ENCODE measurements around the gene KIAA0319L.
"Not testable (repeated sequence)": the region's sequence is repeated elsewhere in the genome, so short reads cannot be mapped to it uniquely, and the experiment has no call there.

The KIAA0319L gene

GRCh38 chr1:35475856-35476674 lies 81.1 kb downstream of the KIAA0319L start:
- Histone ChIP-seq H3K27me3 (ENCODE audit: insufficient read depth, low read length) (no peaks in the 10 kb centered on the region), H3K9ac (ENCODE audit: low read depth, low read length) (no peak overlapping the region), H3K36me3 (ENCODE audit: insufficient read depth, low read length) (peaks cover 44% of the 10 kb centered on the region), H3K4me1 (ENCODE audit: insufficient read depth, low read length) (peaks cover 8% of the 10 kb centered on the region), H3K27ac (ENCODE audit: low read depth, low read length) (no peak overlapping the region), H3K9me3 (ENCODE audit: insufficient read depth, low read depth, low read length) (no peaks in the 10 kb centered on the region), H3K4me3 (ENCODE audit: low read length) (no peak overlapping the region)
- WGBS = 96% methylated on average over 6 of the region's 6 CpGs

GRCh38 chr1:35475356-35475755 lies 81.8 kb downstream of the KIAA0319L start:
- H3K36me3 ChIP-seq (ENCODE audit: insufficient read depth, low read length) = peaks cover 47% of the 10 kb centered on the region
- 91% methylated on average over 2 of the region's 2 CpGs for WGBS

DNA sequence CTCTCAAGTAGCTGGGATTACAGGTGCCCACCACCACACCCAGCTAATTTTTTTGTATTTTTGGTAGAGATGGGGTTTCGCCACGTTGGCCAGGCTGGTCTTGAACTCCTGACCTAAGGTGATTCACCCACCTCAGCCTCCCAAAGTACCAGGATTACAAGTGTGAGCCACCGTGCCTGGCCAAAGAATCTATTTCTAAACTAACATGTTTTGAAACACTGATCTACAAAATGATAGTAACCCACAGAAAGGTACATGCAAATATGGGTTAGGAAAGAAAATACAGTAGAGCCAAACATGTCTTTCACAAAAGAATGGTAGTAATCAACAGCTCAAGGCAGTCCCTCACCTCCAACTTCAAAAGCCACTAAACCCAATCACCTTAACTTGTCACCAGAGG lies 84.0 kb downstream of the KIAA0319L start:
- H3K9me3 ChIP-seq (ENCODE audit: insufficient read depth, low read depth, low read length); H3K4me3 ChIP-seq (ENCODE audit: low read length); H3K9ac ChIP-seq (ENCODE audit: low read depth, low read length); H3K27me3 ChIP-seq (ENCODE audit: insufficient read depth, low read length); H3K27ac ChIP-seq (ENCODE audit: low read depth, low read length): not testable (repeated sequence)
- H3K36me3 ChIP-seq (ENCODE audit: insufficient read depth, low read length) = peaks cover 56% of the 10 kb centered on the region
- peaks cover 15% of the 10 kb centered on the region for H3K4me1 ChIP-seq (ENCODE audit: insufficient read depth, low read length)
- 98% methylated on average over 3 of the region's 3 CpGs for WGBS

More at GRCh38 chr1:35475356-35475755, 81.8 kb downstream of the KIAA0319L start:
- Histone ChIP-seq H3K4me1 (ENCODE audit: insufficient read depth, low read length) (peaks cover 15% of the 10 kb centered on the region), H3K4me3 (ENCODE audit: low read length) (no peak overlapping the region), H3K9ac (ENCODE audit: low read depth, low read length) (no peak overlapping the region), H3K27me3 (ENCODE audit: insufficient read depth, low read length) (no peaks in the 10 kb centered on the region), H3K27ac (ENCODE audit: low read depth, low read length) (no peak overlapping the region), H3K9me3 (ENCODE audit: insufficient read depth, low read depth, low read length) (no peaks in the 10 kb centered on the region)

- H3K4me3 ChIP-seq (ENCODE audit: low read length) = no peak overlapping the region
- H3K27me3 ChIP-seq (ENCODE audit: insufficient read depth, low read length) = no peaks in the 10 kb centered on the region
- H3K9ac ChIP-seq (ENCODE audit: low read depth, low read length) = peak overlapping the region; percentile 31; the same call in 1 of the 2 replicates
- H3K9me3 ChIP-seq (ENCODE audit: insufficient read depth, low read depth, low read length) = no peaks in the 10 kb centered on the region
- peak overlapping the region; percentile 72 for H3K27ac ChIP-seq (ENCODE audit: low read depth, low read length)
- WGBS = 46% methylated on average over 4 of the region's 4 CpGs
- H3K36me3 ChIP-seq (ENCODE audit: insufficient read depth, low read length) = peaks cover 55% of the 10 kb centered on the region
- peaks cover 15% of the 10 kb centered on the region for H3K4me1 ChIP-seq (ENCODE audit: insufficient read depth, low read length)
These were observed 86.1 kb downstream of the KIAA0319L start for GRCh38 chr1:35470977-35471613.

DNA sequence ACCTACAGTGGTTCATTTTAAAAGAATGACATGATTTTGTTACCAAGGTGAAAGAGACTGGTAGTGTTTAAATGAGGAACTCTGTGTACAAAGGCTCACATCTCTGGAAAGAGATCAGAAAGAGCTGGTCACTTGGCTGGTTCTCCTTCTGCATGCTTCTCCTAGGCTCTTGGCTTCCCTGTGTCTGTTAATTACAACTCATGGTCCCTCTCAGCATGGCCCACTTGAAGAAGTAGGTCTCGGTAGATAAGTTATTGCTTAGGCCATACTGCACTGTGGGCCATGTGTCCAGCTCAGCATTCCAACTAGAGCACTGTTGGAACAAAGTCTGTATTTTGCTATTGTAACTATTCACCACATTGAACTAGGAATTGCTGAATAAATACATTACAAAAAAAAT lies 91.1 kb downstream of the KIAA0319L start:
- Histone ChIP-seq H3K4me3 (ENCODE audit: low read length) (no peak overlapping the region), H3K27me3 (ENCODE audit: insufficient read depth, low read length) (no peaks in the 10 kb centered on the region), H3K9ac (ENCODE audit: low read depth, low read length) (no peak overlapping the region), H3K27ac (ENCODE audit: low read depth, low read length) (no peak overlapping the region), H3K9me3 (ENCODE audit: insufficient read depth, low read depth, low read length) (peaks cover 19% of the 10 kb centered on the region; the same call in 1 of the 2 replicates), H3K4me1 (ENCODE audit: insufficient read depth, low read length) (peaks cover 7% of the 10 kb centered on the region; the same call in 1 of the 2 replicates), H3K36me3 (ENCODE audit: insufficient read depth, low read length) (peaks cover 78% of the 10 kb centered on the region)
- WGBS = 96% methylated on average over 1 of the region's 1 CpG

- Histone ChIP-seq H3K9me3 (ENCODE audit: insufficient read depth, low read depth, low read length) (peaks cover 19% of the 10 kb centered on the region; the same call in 1 of the 2 replicates), H3K36me3 (ENCODE audit: insufficient read depth, low read length) (peaks cover 76% of the 10 kb centered on the region)
- WGBS = 83% methylated on average over 2 of the region's 2 CpGs
- not testable (repeated sequence) for H3K27ac ChIP-seq (ENCODE audit: low read depth, low read length); H3K4me1 ChIP-seq (ENCODE audit: insufficient read depth, low read length); H3K27me3 ChIP-seq (ENCODE audit: insufficient read depth, low read length); H3K4me3 ChIP-seq (ENCODE audit: low read length); H3K9ac ChIP-seq (ENCODE audit: low read depth, low read length)
These were observed 93.5 kb downstream of the KIAA0319L start for GRCh38 chr1:35463749-35464148.

GRCh38 chr1:35463232-35463631 lies 94.0 kb downstream of the KIAA0319L start:
- no peak overlapping the region for H3K27ac ChIP-seq (ENCODE audit: low read depth, low read length)

DNA sequence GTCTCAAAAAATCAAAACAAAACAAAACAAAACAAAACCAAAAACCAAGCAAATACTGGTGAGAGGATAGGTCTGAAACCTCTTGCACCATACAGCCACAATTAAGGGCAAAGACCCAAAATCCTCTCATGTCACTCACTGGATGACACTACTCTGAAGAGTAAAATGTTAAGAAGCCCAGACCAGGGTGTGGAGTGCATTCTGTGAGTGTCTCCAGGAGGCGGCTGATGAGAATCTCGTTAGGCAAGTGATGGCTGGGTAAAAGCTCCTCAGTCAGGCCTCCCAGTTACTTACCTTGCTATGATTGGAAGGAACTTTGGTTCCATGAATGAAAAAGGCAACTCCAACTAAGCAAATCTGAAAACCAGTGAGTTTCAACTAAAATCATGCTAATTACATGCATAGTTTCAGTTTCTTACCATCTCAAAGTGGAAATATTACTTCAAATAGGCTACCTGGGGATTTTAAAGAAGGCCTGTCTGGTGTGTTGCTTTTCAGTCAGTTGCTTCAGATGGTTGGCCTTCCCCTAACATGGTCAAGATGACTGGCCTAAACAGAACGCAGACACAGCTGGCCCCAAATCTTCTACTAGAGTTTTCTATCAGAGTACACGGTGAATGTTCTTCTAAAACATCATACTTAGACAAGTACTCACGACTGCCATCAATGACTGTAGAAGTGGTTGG lies 95.1 kb downstream of the KIAA0319L start:
- Histone ChIP-seq H3K9me3 (ENCODE audit: insufficient read depth, low read depth, low read length) (peaks cover 19% of the 10 kb centered on the region; the same call in 1 of the 2 replicates), H3K36me3 (ENCODE audit: insufficient read depth, low read length) (peaks cover 75% of the 10 kb centered on the region), H3K27ac (ENCODE audit: low read depth, low read length) (no peak overlapping the region), H3K27me3 (ENCODE audit: insufficient read depth, low read length) (no peaks in the 10 kb centered on the region), H3K9ac (ENCODE audit: low read depth, low read length) (no peak overlapping the region), H3K4me3 (ENCODE audit: low read length) (no peak overlapping the region), H3K4me1 (ENCODE audit: insufficient read depth, low read length) (no peaks in the 10 kb centered on the region)
- 94% methylated on average over 5 of the region's 5 CpGs for WGBS

More at GRCh38 chr1:35463232-35463631, 94.0 kb downstream of the KIAA0319L start:
- no peaks in the 10 kb centered on the region for H3K4me1 ChIP-seq (ENCODE audit: insufficient read depth, low read length)
- WGBS = 97% methylated on average over 2 of the region's 2 CpGs
- no peak overlapping the region for H3K9ac ChIP-seq (ENCODE audit: low read depth, low read length)
- peaks cover 74% of the 10 kb centered on the region for H3K36me3 ChIP-seq (ENCODE audit: insufficient read depth, low read length)
- H3K9me3 ChIP-seq (ENCODE audit: insufficient read depth, low read depth, low read length) = peaks cover 19% of the 10 kb centered on the region; the same call in 1 of the 2 replicates
- no peaks in the 10 kb centered on the region for H3K27me3 ChIP-seq (ENCODE audit: insufficient read depth, low read length)
- no peak overlapping the region for H3K4me3 ChIP-seq (ENCODE audit: low read length)

GRCh38 chr1:35460796-35461195 lies 96.4 kb downstream of the KIAA0319L start:
- Histone ChIP-seq H3K27me3 (ENCODE audit: insufficient read depth, low read length) (no peaks in the 10 kb centered on the region), H3K27ac (ENCODE audit: low read depth, low read length) (no peak overlapping the region), H3K9ac (ENCODE audit: low read depth, low read length) (no peak overlapping the region), H3K36me3 (ENCODE audit: insufficient read depth, low read length) (peaks cover 73% of the 10 kb centered on the region), H3K4me1 (ENCODE audit: insufficient read depth, low read length) (no peaks in the 10 kb centered on the region), H3K4me3 (ENCODE audit: low read length) (no peak overlapping the region), H3K9me3 (ENCODE audit: insufficient read depth, low read depth, low read length) (peaks cover 17% of the 10 kb centered on the region; the same call in 1 of the 2 replicates)
- no CpG with 5 or more reads among the region's 2 CpGs for WGBS

DNA sequence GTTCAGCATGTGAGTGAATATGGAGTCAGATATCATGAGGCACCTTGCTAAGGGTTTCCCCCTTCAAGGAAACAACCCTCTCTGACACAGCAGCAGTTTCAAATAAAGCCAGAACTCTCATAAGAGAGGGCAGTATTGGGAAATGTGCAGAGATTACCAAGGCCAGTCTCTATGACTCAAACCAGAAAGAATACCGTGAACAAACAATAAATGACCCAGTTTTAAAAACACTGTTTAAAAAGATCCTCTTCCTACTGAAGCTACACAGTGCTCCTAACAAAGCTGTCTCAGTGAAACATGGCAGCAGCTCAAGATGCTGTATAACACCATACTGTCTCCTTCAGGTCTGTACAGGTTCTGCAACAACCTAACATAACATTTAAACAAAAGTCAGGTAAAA lies 102.6 kb downstream of the KIAA0319L start:
- no peaks in the 10 kb centered on the region for H3K27me3 ChIP-seq (ENCODE audit: insufficient read depth, low read length)
- no peaks in the 10 kb centered on the region for H3K9me3 ChIP-seq (ENCODE audit: insufficient read depth, low read depth, low read length)
- H3K4me3 ChIP-seq (ENCODE audit: low read length) = no peak overlapping the region
- H3K36me3 ChIP-seq (ENCODE audit: insufficient read depth, low read length) = peaks cover 74% of the 10 kb centered on the region
- 100% methylated on average over 1 of the region's 1 CpG for WGBS
- H3K9ac ChIP-seq (ENCODE audit: low read depth, low read length) = no peak overlapping the region
- no peaks in the 10 kb centered on the region for H3K4me1 ChIP-seq (ENCODE audit: insufficient read depth, low read length)
- no peak overlapping the region for H3K27ac ChIP-seq (ENCODE audit: low read depth, low read length)

- no peak overlapping the region for H3K4me3 ChIP-seq (ENCODE audit: low read length)
- H3K9me3 ChIP-seq (ENCODE audit: insufficient read depth, low read depth, low read length) = no peaks in the 10 kb centered on the region
- no peaks in the 10 kb centered on the region for H3K4me1 ChIP-seq (ENCODE audit: insufficient read depth, low read length)
- no peak overlapping the region for H3K9ac ChIP-seq (ENCODE audit: low read depth, low read length)
- WGBS = 92% methylated on average over 4 of the region's 4 CpGs
- no peak overlapping the region for H3K27ac ChIP-seq (ENCODE audit: low read depth, low read length)
- H3K36me3 ChIP-seq (ENCODE audit: insufficient read depth, low read length) = peaks cover 78% of the 10 kb centered on the region
- H3K27me3 ChIP-seq (ENCODE audit: insufficient read depth, low read length) = no peaks in the 10 kb centered on the region
These were observed 103.0 kb downstream of the KIAA0319L start for GRCh38 chr1:35454176-35454575.
